HG03442 (cell line): ENCODE measurements around the gene IFT27.
"Not testable (repeated sequence)": the region's sequence is repeated elsewhere in the genome, so short reads cannot be mapped to it uniquely, and the experiment has no call there.

Experiments used
- ATAC-seq: cut with Tn5 transposase; IDR thresholded peaks from one replicate; pipeline ENCODE4 v1.9.1; 2021; ENCODE audit warnings: mild to moderate bottlenecking, moderate library complexity; ENCODE audit not compliant: unreplicated experiment

The IFT27 gene

DNA sequence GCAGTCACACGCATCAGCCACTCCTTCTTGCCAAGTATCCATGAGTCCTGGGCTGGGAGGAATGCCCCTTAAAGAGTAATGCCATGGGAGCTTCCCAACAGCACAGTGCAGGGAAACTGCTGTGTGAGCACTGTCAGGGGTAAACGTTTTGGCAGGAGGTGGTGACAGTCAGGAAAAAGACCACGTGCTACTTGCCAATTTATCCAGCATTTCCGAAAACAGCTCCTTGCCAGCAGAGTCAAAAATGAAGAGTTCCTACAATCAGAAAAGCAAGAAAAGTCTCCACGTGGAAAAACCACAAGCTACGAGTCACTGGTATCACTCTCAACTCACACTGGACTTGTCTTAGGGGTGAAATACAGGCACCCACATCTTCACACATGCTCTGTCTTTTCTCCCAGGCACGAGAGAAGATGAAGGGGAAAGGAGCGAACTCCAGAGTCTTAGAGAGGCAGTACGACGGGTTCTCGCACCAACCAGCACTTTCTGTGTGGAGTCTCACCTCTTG is 9.9 kb downstream of the IFT27 start:
- no peak for ATAC-seq

DNA sequence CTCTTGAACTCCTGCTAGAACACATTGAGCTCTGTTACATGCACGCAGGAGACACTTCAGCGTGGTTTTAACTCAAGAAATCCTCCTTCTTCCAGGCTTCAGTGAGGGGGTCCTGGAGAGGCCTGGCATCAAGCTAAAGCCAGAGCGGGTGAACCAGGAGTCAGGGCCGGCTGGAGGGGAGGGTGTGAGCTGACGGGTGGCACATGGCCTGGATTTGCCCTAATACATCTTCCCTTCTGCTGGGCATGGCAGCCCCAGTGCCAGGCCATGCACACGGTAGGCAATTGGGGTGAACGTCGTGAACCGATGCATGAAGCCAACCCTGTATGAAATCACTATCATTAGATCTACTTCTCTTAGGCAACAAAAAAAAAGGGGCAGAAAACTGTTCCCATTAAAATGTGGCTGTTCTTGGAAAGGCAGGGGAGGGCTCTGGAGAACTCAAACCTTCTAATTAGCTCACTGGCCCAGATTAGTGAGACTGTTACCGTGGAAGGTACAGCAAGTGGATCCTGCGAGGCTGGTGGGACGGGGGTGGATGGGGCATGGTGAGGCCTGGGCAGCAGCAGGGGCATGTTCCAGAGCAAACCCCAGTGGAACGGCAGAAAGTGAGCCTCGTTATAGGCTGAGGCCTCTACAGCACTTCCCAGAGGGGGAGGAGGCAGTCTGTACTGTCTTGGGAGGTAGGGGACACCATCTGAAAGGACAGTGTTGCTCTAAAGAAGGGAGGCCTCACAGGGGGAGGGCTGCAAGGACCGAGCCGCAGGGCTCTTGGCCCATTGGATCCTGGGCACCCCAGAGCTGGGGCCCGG is 10.6 kb downstream of the IFT27 start:
- no peak for ATAC-seq

DNA sequence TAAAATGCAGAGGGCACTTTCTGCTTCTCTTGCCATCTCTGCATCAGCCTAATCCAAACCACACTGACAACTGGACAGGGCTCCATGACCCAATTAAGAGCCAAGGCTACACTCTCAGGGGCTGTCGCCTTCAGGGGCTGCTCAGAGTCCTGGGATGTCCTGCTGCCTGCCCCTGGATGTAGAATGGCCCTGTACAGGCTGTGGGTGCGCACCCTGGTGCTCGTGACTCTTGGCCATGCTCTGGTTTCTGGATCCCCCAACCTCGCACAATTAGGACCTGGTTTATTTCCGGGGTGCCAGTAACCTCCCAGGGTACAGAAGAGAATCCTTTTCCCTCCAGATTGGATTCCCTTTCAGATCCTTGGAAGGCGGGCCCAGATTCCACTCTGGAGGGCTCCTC is 11.3 kb downstream of the IFT27 start:
- ATAC-seq = no peak

DNA sequence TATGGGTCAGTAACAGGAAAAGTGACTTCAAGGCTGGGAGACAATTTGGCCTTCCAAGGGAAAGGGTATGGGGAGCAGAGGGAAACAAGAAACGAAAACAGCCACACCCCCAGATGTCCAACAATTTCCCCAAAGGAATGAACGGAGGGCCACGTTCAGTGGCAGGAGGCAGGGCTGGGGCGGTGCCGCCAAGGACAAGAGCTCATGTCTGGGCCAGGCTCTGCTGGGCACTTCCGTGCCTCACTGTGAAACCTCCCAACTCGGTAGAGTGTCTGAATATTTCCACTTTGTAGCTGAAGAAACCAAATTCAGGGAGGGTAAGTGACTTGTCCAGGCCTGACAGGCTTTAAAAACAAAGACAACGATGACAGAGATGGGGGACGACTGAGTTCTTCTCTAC is 11.9 kb downstream of the IFT27 start:
- no peak for ATAC-seq

DNA sequence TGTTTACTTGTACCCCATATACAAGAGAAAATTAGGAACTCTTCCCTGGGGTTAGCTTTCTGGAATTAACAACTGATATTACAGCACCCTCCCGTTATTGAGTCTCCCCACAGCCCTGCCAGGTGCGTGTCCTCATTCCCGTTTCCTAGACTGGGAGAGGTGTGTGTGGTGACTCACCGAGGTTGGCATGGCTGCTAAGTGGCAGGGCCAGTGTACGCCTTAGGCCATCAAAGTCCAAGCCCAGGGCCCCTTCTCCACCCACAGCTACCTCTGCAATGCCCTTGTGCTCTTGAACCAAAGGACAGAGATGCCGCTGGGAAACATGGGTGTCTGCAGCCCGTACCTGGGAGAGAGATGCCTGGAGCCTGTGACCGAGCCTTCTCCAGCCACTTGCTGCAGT is 12.3 kb downstream of the IFT27 start:
- no peak for ATAC-seq

DNA sequence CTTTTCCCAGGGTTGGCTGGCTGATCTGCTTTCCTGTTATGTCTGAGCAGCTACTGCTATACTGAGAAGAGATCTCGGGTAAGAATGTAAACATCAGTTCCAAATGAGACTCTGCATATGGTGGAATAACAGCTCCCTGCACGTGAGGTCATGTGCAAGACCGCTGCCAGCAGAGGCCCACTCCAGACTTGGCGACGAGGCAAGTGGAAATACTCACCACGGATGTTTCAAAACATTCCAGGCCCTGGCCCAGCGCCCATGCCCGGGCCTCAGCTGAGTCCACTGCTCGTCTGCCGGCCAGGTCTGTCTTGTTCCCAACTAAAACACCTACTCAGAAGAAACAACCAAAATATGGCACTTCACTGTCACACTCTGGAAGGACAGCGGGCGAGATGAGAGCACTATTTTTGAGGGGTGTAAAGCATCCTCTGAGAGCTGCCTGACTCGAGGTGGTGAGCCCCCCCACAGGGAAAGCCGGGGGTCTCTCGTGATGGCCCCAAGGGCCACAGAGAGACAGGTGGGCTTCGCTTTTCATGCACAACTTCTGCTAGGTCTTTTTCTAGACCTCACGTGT is 13.1 kb downstream of the IFT27 start:
- no peak for ATAC-seq

DNA sequence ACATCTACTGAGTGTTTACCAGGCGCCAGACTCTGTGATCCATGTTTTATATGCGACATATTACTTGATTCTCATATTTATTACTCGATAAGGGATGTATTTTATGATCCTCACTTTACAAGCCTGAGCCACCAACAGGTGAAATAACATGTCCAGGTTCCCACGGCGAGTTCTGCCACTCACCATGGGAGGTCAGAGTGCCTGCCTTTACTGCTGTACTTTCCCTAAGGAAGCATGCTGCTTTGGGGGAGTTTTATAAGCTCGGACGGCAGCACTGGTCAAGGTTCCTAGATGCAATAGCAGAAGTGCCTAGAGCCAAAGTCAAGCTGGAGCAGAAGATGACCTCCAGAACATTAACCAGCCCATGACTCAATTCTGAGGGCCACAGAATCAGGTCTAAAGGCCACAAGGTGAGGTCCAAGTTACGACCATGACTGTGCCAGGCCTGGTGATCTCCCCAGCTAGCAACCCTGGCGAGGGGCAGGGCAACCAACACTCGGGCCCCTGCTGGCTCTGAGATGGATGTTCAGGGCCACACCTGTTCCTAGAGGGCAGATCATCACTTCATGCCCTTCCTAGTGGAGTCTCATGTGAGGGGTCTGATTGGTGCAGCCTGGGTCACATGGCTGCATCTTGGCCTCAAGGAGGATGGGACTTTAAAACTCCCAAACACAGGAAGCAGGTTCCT is 14.2 kb downstream of the IFT27 start:
- ATAC-seq = no peak

DNA sequence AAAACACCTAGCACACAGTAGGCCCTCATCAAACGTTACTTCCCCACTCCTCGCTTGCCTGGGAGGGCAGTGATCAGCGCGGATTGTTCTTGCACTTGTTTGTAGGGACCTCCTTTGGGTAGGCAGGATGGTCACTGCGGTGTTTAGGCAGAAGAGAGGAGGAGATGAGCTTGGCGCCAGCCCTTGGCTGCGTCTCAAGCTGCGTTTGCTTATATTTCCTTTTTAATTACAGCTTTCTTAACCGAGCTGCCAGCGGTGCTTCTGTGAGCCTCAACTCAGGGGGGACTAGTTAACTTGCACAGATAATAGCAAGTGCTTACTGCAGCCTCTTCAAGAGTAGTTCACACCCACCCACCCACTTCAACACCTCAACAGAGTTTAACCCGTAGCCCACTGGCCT is 15.1 kb downstream of the IFT27 start:
- ATAC-seq = no peak

DNA sequence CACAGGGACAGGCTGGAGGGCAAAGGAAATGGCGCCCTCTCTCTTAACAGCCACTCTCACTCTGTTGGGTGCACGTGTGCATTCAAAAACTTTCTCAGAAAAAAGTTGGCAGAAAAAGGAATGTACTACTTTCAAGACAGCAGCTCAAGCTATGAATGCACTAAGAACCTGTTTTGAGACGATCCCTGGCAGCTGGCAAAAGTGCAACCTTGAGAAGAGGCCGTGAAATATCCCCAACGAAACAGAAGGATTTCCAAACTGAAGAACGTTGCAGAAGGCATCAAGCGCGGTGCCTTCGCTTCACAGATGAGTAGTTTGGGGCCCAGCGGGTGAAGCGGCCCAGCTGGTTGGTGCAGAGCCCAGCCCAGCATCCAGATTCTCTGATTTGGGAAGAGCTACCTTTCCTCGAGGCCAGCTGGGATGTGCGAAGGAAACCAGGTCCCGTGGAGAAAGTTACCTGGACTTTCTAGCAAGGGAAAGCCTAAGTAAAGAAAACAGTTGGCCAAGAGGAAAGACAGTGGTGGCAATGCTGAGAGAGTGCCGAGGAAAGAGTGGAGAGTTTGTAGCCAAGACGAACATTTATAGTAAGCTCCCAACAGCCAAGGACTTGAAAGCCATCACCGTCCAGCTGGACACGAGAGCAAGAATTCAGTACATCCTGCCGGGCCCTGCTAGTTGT is 16.3 kb downstream of the IFT27 start:
- ATAC-seq = no peak

DNA sequence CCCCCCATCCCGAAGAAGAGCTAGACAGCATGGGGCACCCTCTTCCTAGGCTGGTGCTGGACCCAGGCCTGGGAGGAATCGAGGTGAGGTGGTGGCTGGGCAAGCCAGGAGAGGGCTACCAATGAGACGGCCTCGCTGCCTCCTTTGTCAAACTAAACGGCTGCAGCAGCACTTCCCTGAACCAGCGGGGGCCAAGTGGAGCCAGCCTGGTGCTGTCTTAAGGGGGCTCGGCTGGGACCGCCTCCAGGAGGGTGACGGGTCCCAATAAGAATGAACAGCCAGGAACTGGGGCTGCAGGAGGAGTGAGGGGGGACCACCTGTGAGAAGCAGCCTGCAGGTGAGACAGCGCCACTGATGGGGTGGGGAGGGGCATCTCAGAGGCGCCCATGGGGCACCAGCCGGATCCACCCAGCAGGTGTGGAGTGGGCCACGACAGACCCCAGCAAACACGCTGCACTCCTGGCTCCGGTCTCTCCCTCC is 17.1 kb downstream of the IFT27 start:
- ATAC-seq = no peak

DNA sequence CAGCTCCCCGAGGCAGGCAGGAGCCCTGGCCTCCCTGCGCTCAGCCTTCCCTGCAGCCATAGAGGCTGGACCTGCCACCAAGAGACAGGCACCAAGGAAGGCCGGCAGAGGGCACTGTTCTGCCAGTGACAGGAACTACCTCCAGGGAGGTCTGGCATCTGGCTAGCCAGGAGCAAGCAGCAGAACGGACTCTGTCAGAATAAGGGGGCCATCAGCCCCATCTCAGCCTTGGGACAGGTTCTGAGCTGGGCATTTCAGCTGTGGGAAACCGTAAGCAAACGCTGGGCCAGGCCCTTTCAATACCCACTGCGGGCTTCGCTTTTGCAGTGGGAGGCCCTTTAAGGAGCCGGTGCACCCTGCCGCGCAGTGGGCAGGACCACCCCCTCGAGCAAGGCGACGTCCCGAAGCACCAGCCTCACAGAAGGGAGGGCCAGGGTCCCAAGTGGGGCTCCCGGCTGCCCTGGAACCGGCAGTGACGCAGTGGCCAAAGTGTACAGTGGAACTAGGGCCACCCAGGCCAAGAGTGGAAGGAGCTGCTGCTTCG is 18.2 kb downstream of the IFT27 start:
- ATAC-seq = no peak

DNA sequence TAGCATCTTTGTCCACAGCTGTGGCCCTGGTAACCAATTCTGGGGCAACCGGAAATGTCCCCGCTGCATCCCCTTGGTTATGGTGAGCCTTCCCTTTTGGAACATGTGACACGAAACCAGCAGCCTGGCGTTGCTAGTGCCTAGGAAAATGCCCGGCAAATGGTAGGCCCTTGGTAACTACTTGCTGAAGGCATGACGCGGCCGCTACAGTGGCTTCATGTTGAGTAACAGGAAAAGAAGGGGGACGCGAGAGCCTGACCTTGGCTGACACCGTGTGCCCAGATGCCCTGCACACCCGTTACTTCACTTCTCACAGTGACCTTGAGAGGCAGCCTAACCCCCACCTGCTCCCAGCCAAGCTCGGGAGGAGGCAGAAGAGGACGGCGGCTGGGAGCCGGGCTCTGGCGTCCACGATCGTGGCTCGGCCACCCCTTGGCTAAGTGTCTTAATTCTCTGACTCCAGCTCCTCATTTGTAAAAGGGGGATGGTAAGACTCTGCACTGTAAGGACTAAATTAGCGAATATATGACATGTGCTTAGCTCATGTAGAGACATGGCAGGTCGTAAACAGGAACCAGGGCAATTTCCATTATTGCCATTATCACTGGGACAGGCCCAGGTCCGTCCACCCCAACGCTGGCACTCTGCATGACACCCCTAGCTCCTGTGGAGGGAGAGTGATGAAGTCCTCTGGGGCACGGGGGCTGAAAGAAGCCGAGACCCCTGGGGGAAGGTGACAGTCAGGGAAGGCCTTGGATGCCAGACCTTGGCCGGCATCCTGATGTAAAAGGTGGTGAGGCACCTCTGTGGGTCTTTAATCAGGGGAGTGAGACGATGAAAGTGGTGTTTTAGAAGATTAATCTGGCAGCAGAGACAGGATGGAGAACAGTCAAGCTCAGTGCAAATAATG is 18.9 kb downstream of the IFT27 start:
- ATAC-seq = no peak

DNA sequence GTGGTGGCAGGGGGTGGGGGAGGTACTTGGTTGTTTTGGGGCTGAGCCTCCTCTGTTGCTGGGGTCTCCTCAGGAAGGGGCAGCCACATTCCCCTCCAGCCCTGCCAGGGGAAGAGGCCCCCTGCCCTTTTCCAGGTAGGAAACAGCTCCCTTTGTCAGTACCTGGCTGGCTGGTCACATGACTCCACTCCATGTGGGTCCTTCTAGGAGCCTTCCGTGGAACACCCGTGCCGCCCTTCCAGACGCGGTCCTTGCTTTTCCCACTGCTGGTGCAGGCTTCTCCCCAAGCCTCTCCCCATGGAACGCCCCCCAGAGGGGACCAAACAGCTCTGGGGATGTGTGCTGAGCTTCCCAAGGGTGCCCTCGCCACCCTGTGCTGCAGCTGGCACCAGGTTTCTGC is 19.9 kb downstream of the IFT27 start:
- no peak for ATAC-seq

DNA sequence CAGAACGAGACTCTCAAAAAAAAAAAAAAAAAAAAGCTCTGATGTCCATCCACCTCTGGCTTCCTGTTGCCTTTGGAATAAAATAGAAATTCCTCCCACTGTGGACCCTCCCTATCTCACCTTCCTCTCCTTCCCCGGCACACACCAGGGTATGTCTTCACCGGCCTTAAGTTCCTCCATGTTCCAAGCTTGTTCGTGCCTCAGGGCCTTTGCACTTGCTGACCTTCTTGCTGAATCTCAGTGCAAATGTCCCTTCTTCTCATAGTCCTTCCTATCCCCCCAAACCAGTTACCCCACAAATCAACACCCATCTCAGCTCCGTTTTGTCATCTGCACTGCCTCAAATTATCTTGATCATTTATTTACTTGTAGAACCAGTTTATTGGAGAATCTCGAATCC is 20.6 kb downstream of the IFT27 start:
- no peak for ATAC-seq

DNA sequence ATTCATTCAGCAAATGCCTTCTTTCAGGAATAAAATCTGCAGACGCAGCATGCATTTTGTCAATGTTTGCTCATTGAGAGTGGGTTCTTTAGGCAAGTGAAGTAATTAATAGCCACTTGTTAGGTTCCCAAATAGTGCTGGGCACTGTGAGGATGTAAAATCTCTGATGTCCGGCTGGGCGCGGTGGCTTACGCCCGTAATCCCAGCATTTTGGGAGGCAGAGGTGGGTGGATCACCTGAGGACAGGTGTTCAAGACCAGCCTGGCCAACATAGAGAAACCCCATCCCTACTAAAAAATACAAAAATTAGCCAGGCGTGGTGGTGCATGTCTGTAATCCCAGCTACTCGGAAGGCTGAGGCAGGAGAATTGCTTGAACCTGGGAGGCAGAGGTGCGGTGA is 21.0 kb downstream of the IFT27 start:
- ATAC-seq = not testable (repeated sequence)

DNA sequence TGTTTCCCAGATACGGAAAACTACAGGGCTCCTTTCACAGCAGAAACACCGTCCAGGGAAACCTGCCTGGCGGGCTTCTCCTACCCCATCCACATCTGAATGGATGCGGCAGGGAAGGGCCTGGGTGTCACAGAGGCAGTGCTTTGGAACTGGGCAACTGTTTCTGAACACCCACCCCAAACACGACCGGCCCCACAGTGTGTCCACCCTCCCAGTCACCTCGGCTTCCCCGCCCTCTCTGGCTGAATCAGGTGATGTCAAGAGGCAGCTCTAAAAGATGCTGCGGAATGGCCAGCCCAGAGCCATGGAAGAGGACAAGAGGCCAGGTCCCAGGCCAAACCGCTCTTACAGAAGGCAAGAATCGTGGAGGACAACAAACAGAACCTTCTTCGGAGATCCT is 22.0 kb downstream of the IFT27 start:
- no peak for ATAC-seq

DNA sequence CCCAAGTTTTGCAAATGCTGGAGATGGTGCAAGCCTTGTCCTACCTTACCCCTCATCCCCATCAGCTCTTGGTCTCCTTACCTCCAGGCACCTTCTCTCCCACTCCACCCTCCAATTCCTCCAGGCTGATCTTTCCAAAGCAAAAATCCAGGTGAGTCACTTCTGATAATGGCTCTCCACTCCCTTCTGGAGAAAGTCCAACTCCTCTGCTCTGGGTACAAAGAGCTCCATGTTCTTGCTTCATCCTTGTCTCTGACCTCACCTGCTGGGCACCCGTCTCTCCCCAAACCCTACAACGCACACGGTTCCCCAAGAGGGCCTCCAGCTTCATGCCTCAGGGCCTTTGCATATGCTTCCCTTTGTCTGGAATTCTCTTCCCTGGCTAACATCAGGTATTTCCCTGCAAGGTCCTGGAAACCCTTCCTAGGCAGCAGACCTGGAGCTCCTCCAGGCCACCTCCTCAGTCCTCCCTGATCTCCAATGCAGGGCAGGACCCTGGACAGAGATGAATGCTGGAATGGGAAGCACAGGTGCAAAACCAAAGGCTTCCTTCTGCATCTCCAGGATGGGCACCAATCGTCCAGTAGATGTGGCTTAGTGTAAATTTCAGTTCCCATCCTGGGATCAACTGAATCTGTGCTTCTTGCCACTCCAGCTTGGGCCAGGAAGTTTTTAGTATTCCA is 22.7 kb downstream of the IFT27 start:
- ATAC-seq = no peak

DNA sequence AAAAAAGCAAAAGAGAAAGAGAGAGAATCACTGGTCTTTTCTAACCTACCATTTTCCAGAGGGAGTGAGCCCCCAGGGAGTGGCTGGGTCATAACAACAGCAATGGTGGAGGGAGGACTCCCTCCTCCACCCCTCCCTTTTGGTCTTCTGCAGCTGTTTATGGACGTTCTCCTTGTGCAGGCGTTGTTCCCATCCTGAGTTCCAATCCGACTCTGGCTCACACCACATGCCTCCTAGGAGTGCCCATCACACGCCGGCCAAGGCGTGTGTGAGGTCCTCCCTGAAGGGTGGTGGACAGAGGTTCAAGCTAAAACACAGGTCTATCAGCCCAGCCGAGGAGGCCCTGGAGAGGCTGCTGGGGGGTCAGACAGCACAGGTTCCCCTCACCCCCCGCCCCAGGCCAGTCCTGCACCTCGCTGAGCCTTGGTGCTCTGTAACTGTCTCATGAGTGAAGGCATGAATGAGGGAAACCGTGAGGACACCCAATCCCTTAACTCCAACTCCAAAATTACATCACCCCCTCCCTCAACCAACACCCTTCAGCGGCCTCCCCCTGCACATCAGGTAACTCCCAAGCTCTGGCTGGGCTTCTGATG is 29.4 kb downstream of the IFT27 start:
- ATAC-seq = no peak
